Measurements from ENCODE around the gene CCNB2.
"Not testable (repeated sequence)": the region's sequence is repeated elsewhere in the genome, so short reads cannot be mapped to it uniquely, and the experiment has no call there.

Gene CCNB2

GRCh38 chr15:59137566-59137965 is 32.6 kb downstream of the CCNB2 start:
- DNase-seq (ENCODE audit: low spot score), result no peak

- DNase-seq (ENCODE audit: low spot score), result peak; percentile 79
Measured at GRCh38 chr15:59138243-59138642, 33.3 kb downstream of the CCNB2 start.

GRCh38 chr15:59140422-59141226 is 35.7 kb downstream of the CCNB2 start:
- no peak for DNase-seq (ENCODE audit: low spot score)

DNA sequence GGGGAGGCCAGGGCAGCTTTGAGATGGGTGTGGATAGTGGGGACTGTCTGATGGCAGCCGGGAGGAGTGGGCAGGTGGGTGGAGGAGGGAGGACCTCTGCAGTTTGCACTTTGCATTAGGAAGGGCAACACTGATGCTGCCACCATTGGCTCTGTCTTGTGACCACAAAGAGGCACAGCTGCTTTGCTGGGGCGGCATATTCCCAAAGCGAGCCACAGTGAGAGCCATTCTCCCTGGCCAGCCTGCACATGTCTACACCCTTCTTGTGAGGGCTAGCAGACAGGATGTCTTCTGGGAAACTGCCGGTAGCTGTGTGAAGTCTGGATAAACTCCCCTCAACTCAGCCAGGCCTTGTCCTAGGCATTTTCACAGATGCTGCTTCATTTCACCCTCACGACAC is 38.3 kb downstream of the CCNB2 start:
- no peak for DNase-seq (ENCODE audit: low spot score)

DNA sequence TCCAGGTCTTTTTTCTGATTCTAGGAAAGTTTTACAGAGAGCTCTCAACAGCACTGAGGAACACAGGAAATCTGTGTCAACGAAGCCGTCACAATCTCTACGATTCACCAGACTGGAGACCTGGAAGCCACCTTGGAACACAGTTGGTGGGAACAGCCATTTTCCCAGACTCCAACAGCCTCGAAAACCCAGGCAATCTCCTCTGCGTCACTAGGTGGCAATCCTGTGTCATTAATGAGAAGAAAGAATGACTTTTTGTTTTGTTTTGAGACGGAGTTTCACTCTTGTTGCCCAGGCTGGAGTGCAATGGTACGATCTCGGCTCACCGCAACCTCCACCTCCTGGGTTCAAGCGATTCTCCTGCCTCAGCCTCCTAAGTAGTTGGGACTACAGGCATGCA is 39.6 kb downstream of the CCNB2 start:
- not testable (repeated sequence) for DNase-seq (ENCODE audit: low spot score)

DNA sequence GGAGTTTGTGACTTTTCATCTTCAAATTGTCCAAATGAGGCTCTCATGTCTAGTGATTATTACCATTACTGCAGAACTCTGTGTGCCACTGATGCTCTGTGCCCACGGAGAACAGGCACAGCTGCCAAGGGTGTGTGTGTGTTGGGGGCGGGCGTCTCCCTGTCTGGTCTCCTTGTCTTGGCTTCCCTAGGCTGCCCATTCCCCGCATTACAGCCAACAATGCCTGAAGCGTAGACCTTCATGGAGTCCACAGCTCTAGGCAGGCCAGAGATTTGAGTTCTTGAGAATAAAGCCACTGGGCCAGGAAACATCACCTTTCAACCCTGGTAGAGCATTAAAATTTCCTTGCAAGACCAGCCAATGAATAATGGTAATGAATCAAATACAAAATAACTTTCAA is 42.7 kb downstream of the CCNB2 start:
- DNase-seq (ENCODE audit: low spot score), result no peak

- DNase-seq (ENCODE audit: low spot score), result no peak
Measured at GRCh38 chr15:59148153-59148833, 43.3 kb downstream of the CCNB2 start.

DNA sequence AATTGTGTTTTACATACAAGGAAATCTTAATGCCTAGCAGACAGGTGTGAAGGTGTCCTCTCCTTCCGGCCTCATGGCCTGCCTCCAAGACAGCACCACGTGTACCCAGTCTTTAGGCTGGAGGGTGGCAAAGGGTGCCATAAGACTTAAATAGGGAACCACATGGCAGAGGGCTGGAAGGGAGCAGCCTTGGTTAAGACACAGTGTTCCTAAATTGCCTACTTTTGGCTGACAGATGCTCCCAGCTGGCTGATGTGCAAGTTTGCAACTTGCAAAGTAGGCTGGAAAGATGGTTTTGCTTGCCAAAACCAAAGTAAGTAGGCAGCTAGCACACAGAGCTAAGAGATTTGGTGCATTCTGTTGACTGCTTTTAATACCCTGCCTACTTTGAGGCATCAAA is 45.2 kb downstream of the CCNB2 start:
- no peak for DNase-seq (ENCODE audit: low spot score)

GRCh38 chr15:59152694-59153450 is 47.9 kb downstream of the CCNB2 start:
- DNase-seq (ENCODE audit: low spot score), result no peak

DNA sequence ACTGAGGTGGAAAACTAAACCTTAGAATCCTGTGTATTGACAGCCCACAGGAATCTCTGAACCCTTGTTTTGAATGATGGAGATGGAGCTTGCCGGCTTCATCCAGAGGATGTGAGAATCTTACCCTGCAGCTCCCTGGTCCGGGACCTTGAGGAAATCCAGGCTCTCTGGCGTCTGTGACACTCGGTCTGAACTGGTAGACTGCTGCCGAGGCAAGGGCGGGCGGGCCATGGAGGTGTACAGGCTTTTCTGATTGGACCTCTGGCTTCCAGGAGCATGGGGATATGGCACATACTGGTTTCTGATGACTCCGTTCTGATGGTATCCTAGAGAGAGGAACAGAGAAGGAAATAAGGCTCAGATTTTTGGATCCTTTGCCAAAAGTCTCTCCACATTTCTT is 48.5 kb downstream of the CCNB2 start:
- no peak for DNase-seq (ENCODE audit: low spot score)

DNA sequence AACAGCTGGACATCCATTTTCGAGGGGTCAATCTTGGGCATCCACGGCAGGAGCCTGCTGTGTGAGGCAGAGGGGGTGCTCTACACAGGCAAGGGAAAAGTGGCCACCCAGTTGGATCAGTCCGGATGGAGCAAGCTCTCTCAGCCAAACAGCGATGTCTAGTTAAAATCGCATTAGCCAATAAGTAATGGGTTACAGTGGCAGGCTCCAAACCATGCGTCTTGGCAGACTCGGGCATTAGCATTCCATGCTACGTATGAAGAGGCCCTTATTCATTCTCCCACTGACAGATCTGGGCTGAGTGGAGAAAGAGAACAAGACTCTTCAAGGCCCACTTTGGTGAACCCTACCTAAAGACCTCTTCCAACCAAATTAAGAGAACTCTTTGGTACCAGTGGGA is 49.3 kb downstream of the CCNB2 start:
- no peak for DNase-seq (ENCODE audit: low spot score)

- no peak for DNase-seq (ENCODE audit: low spot score)
Measured at GRCh38 chr15:59155431-59155830, 50.5 kb downstream of the CCNB2 start.

DNA sequence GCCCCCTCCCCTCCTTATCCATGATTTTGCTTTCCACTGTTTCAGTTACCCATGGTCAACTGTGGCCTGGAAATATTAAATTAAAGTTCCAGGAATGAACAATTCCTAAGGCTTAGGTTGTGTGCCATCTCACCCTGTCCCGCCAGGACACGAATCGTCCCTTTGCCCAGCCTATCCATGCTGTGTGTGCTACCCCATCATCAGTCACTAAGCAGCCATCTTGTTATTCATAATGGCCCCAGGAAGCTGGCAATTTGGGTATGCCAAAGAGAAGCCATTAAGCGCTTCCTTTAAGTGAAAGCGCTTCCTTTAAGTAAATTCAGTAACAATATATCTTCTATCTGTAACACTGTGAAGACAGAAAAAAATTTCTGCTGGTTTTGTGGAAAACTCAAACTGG is 52.5 kb downstream of the CCNB2 start:
- no peak for DNase-seq (ENCODE audit: low spot score)

DNA sequence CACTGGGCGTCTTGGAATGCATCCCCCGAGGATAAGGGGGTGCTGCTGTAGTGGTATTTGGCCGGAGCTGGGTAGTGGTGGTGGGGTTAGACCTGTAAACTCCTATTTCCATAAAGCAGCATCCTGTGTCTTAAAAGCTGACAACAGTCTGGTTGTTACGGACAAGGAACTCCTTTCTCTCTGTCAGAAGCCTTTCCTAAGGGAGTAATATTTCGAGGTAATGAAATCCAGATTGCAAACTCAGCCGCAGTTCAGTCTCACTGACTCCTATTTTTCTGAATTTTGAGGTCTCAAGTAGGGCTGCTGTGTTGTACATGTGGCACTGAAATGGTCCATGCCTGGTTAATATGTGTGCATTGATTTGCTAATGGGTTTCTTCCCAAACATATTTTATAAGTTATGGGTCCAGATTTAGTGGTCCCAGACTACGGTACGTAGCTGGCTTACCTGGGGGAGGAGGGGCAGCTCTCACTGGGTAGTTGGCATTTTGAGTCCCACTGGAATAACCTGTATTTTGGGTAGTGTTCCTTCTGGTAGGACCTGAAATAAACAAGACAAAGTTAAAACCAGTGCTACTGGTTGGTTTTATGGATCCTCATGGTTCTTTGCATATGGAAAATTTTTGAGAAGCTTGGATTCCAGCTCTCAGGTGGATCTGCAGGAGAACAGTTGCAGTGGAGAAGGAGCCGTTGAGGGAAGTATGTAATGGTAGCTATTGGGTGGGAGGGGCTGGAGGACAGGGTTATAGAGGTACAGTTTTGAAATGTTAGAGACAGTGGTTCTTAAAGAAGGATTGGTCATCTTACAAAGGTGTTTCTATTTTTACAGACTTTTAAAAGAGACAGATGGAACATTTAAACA is 53.1 kb downstream of the CCNB2 start:
- no peak for DNase-seq (ENCODE audit: low spot score)

DNA sequence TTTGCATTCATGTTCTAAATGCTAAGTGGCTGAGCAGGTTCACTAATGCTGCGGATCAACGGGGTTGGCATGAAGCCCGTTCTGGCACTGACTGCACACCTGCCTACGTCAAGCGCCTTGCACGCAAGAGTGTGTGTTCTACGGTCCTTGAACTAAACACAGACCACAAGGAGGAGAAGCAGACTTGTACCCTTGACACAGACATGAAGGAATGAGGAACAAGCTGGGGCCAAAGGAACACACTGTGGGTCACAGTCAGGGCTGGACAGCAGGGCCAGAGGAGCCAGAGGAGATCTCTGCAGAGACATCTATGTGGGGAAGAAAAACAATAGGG is 53.7 kb downstream of the CCNB2 start:
- no peak for DNase-seq (ENCODE audit: low spot score)

DNA sequence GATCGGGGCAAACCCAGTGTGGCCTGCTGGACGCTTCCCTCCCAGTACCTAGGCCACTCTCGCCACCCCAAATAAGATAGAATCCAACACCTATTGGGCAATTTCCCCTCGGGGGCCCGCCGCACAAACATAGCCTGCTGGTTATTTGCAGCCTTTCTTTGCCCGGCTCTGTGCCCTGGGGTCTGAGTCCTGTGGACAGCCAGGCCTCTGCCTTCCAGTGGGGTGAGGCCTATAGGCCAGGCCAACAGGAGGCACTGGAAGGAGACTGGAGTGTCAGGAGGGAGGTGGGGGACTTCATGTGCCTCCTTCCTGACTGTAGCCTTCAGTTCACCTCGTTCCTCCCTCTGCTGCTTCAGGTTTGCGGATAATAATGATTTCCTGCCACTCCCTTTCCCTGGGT is 54.3 kb downstream of the CCNB2 start:
- no peak for DNase-seq (ENCODE audit: low spot score)

DNA sequence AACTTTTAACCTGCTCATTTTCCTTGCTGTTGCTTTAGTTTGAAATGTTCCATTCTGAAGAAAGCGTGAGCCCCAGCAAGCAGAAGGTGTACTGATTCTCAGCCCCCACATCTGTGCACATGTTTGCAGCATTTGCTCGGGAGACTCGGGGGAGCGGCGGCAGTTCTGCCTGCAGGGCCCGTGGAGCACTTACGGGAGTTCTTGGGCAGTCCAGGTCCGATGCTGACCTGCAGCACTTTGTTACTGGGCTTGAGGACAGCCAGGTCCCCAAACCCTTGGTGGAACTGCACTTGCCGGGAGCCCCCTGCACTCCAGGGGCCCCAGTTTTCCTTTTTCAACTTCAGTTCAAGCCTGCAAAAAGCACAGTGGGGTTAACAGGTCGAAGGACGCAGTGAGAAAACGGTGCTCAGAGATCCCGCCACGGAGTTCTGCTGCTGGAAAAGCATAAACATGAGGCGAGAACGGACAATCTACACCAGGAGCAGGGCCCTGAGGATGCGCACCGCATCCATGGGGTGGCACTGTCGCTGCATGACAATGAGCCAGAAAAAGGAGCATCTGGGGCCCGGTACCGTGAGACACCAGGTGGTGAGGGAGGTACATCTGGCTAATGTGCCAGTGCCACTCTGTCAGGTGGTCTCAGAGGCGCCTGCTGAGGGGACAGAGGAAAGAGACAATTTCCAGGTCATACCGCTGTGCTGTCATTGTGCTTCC is 56.1 kb downstream of the CCNB2 start:
- peak; percentile 78 for DNase-seq (ENCODE audit: low spot score)

DNA sequence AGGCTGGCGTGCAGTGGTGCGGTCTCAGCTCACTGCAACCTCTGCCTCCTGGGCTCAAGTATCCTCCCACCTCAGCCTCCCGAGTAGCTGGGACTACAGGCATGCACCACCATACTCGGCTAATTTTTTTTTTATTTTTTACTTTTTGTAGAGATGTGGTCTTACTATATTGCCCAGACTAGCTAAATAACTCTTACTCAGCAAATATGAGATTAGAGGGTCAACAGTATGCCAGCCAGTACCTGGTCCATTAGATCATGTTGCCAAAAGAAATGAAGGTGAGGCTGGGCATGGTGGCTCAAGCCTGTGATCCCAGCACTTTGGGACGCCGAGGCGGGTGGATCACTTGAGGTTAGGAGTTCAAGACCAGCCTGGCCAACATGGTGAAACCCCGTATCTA is 57.1 kb downstream of the CCNB2 start:
- DNase-seq (ENCODE audit: low spot score), result not testable (repeated sequence)

DNA sequence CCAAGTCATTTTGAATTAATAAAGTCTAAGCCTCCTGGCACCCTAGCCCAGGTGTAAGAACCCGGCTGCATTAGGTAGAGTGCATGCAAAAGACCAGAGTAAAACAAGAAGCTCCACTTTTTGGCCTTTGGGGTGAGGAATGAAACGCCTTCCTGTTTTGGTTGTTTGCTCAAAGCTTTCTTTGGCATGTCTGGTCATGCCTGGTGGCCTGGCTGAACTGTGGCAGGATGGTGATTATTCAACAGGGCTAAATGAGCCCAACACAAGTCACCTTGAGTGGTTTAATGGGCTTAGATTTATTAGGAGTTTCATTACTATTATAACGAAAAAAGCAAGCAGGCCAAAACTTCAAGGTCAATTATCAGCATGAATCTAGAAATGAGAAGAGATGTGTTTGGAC is 60.8 kb downstream of the CCNB2 start:
- DNase-seq (ENCODE audit: low spot score), result no peak

GRCh38 chr15:59166166-59166565 is 61.2 kb downstream of the CCNB2 start:
- no peak for DNase-seq (ENCODE audit: low spot score)

GRCh38 chr15:59166601-59167265 is 61.8 kb downstream of the CCNB2 start:
- DNase-seq (ENCODE audit: low spot score), result no peak
